ENCODE measurements around the gene SRRM1.
"Not testable (repeated sequence)": the region's sequence is repeated elsewhere in the genome, so short reads cannot be mapped to it uniquely, and the experiment has no call there.

SRRM1 gene

GRCh38 chr1:24696041-24696755 lies 53.1 kb downstream of the SRRM1 start:
- no peak for DNase-seq

- DNase-seq, result no peak
Measured at GRCh38 chr1:24696756-24697330, 53.7 kb downstream of the SRRM1 start.

GRCh38 chr1:24697453-24698001 lies 54.4 kb downstream of the SRRM1 start:
- not testable (repeated sequence) for DNase-seq

- DNase-seq, result not testable (repeated sequence)
Measured at GRCh38 chr1:24698326-24698725, 55.2 kb downstream of the SRRM1 start.

- no peak for DNase-seq
Measured at GRCh38 chr1:24699628-24700027, 56.5 kb downstream of the SRRM1 start.

- no peak for DNase-seq
Measured at GRCh38 chr1:24702511-24703293, 59.6 kb downstream of the SRRM1 start.

- DNase-seq, result no peak
Measured at GRCh38 chr1:24704411-24705259, 61.5 kb downstream of the SRRM1 start.

- DNase-seq, result peak; percentile 91
Measured at GRCh38 chr1:24705260-24706073, 62.4 kb downstream of the SRRM1 start.

GRCh38 chr1:24706074-24706389 lies 62.9 kb downstream of the SRRM1 start:
- not testable (repeated sequence) for DNase-seq

- DNase-seq, result no peak
Measured at GRCh38 chr1:24707687-24708086, 64.6 kb downstream of the SRRM1 start.

GRCh38 chr1:24708938-24709337 lies 65.8 kb downstream of the SRRM1 start:
- peak; percentile 46 for DNase-seq

- no peak for DNase-seq
Measured at GRCh38 chr1:24709791-24710441, 66.8 kb downstream of the SRRM1 start.

- DNase-seq, result no peak
Measured at GRCh38 chr1:24711329-24711728, 68.2 kb downstream of the SRRM1 start.

- no peak for DNase-seq
Measured at GRCh38 chr1:24713176-24713575, 70.1 kb downstream of the SRRM1 start.

- no peak for DNase-seq
Measured at GRCh38 chr1:24713736-24714135, 70.6 kb downstream of the SRRM1 start.

GRCh38 chr1:24714859-24715520 lies 71.9 kb downstream of the SRRM1 start:
- DNase-seq, result no peak

GRCh38 chr1:24715658-24716057 lies 72.6 kb downstream of the SRRM1 start:
- DNase-seq, result no peak

- DNase-seq, result no peak
Measured at GRCh38 chr1:24717887-24718650, 75.0 kb downstream of the SRRM1 start.

- DNase-seq, result no peak
Measured at GRCh38 chr1:24720152-24720551, 77.0 kb downstream of the SRRM1 start.

- DNase-seq, result no peak
Measured at GRCh38 chr1:24721533-24721932, 78.4 kb downstream of the SRRM1 start.

All from hematopoietic multipotent progenitor cell treated with erythropoietin and hydrocortisone succinate and interleukin-3 and kit ligand, for 6 days (in vitro differentiated cells).